A549 treated with DMSO at 1 μM for 4 hours (cell line): Measurements from ENCODE around the gene RAB22A. TPM values are rescaled to one million over a fixed set of nuclear protein-coding genes. Genes with fewer than 3 reads are reported as not detected.

Experiments used
- total RNA-seq: library from RNA; stranded (reverse); fragments of 200-300 nt; extraction: Qiagen RNA extraction; gene quantifications from 5 replicates; pipeline ENCODE4 v1.2.3, GENCODE V29; 2022; ENCODE audit warnings: low read depth

The RAB22A gene
- 9.7 to 13.0 TPM (median 10.4 TPM) in 5 replicates for total RNA-seq

DNA sequence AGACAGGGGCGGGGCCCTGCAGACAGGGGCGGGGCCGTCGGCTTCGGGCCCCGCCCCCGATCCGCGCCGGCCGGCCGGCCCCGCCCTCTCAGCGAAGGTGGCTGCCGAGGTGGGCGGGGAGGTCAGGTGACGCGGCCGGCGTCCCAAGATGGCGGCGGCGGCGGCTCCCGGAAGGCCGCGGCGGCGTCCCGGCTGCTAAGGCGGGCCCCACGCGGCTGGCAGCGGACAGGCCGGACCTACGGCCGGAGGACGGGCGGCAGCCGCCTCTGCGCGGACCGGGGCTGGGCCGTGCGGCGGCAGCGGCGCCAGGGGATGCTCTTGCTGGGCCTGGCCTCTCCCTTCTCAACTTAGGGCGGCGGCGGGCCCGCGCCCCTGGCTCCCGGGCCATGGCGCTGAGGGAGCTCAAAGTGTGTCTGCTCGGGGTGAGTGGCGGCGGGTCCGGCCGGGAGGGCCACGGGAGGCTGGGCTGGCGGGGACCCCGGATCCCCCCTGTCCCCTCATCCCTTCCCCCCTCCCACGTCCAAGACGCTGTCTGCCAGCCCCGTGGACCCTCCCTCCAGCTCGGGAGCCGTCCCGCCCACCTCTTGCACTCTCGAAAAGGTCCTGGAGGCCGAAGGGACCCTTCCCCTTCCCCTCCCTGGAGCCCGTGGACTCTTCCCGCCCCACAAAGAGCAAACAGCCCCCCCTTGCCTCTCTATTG is at the start of gene RAB22A:
TSS of gene RAB22A (plus strand) at position 125 of the 700 bp plus-strand sequence. CDS start at position 387, 262 bp downstream.

DNA sequence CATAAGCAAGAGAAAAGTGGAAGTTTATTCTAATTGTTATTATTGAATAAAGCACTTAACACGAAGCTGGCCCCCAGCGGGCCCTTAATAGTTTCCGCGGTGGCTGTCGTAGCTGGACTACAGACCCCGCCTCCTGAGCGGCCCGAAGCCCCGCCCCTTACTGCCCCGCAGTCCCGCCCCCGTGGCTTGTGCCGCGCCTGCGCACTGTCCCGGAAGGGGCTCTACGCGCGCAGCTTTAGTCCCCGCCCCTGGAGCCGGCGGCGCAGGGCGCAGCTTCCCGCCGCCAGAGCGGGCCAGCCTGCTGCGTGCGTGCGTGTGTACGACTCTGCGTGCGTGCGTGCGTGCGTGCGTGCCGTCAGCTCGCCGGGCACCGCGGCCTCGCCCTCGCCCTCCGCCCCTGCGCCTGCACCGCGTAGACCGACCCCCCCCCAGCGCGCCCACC is 79.4 kb downstream of the RAB22A start, which contains the start of gene VAPB:
TSS of gene VAPB (plus strand) at position 348 of the 442 bp plus-strand sequence. CDS start 231 bp downstream, outside the sequence.

Other genes starting within 250 kb of the RAB22A start
- gene ANKRD60, start 81.1 kb upstream of the RAB22A start, total RNA-seq = not detected in 5 replicates
- gene VAPB, start 79.5 kb downstream of the RAB22A start, total RNA-seq = 51.4 to 55.6 TPM (median 54.3 TPM) in 5 replicates
- gene APCDD1L, start 205.7 kb downstream of the RAB22A start, total RNA-seq = 0.05 to 0.07 TPM (median 0.05 TPM) in 3 of 5 replicates, not detected in the others